Activated CD8-positive, alpha-beta memory T cell treated with anti-CD3 and anti-CD28 coated beads for 1 hour (primary cell): Measurements from ENCODE around the gene AIFM3.

Experiments used
- DNase-seq, 2 donors: peaks; one replicate each; pipeline ENCODE4 v3.0.0-alpha.2; 2020; ENCODE audit warnings: low read depth in 1 of 2; ENCODE audit errors: extremely low read depth in 1 of 2

Gene AIFM3

GRCh38 chr22:20989323-20990138 lies 22.5 kb downstream of the AIFM3 start:
- no peak for DNase-seq

- DNase-seq: no peak
Measured at GRCh38 chr22:20990184-20991180, 23.4 kb downstream of the AIFM3 start.

- no peak for DNase-seq
Measured at GRCh38 chr22:20991252-20992055, 24.4 kb downstream of the AIFM3 start.

GRCh38 chr22:20992056-20992442 lies 25.0 kb downstream of the AIFM3 start:
- no peak for DNase-seq

GRCh38 chr22:20992456-20993303 lies 25.6 kb downstream of the AIFM3 start:
- no peak for DNase-seq

GRCh38 chr22:20993304-20994127 lies 26.5 kb downstream of the AIFM3 start:
- DNase-seq: no peak

GRCh38 chr22:20994128-20994901 lies 27.3 kb downstream of the AIFM3 start:
- DNase-seq: no peak

GRCh38 chr22:20994902-20995241 lies 27.8 kb downstream of the AIFM3 start:
- no peak for DNase-seq

GRCh38 chr22:20995329-20996030 lies 28.4 kb downstream of the AIFM3 start:
- no peak for DNase-seq

GRCh38 chr22:20996031-20996410 lies 29.0 kb downstream of the AIFM3 start:
- no peak for DNase-seq

GRCh38 chr22:20996598-20997535 lies 29.8 kb downstream of the AIFM3 start:
- DNase-seq: no peak

- no peak for DNase-seq
Measured at GRCh38 chr22:20997536-20998257, 30.6 kb downstream of the AIFM3 start.

GRCh38 chr22:20998411-20999336 lies 31.6 kb downstream of the AIFM3 start:
- no peak for DNase-seq

GRCh38 chr22:20999350-21000206 lies 32.5 kb downstream of the AIFM3 start:
- DNase-seq: no peak
